EL (cell line): ENCODE data around the gene PRR23C.
"Not testable (repeated sequence)": the region's sequence is repeated elsewhere in the genome, so short reads cannot be mapped to it uniquely, and the experiment has no call there.

Experiments used
- DNase-seq: peaks from one replicate; pipeline ENCODE4 v3.0.0-alpha.2; 2016

Gene PRR23C

GRCh38 chr3:139044366-139045210 is at the start of gene PRR23C:
Gene PRR23C (minus strand): TSS chr3:139044892. CDS start chr3:139044620, 272 bp downstream.
- DNase-seq: no peak

- no peak for DNase-seq
Measured at GRCh38 chr3:139093840-139094239, 49.1 kb upstream of the PRR23C start.

GRCh38 chr3:139088462-139089324 is 44.0 kb upstream of the PRR23C start:
- no peak for DNase-seq

- no peak for DNase-seq
Measured at GRCh38 chr3:139087621-139088020, 42.9 kb upstream of the PRR23C start.

- no peak for DNase-seq
Measured at GRCh38 chr3:139084176-139084575, 39.5 kb upstream of the PRR23C start.

- no peak for DNase-seq
Measured at GRCh38 chr3:139074565-139075115, 29.9 kb upstream of the PRR23C start.

GRCh38 chr3:139062918-139063317 is 18.2 kb upstream of the PRR23C start:
- DNase-seq: no peak

GRCh38 chr3:139052802-139053600 is 8.3 kb upstream of the PRR23C start:
- DNase-seq: no peak

- no peak for DNase-seq
Measured at GRCh38 chr3:139043554-139044365, 932 bp downstream of the PRR23C start.

GRCh38 chr3:139037478-139037877 is 7.2 kb downstream of the PRR23C start:
- DNase-seq: no peak

GRCh38 chr3:139032326-139033002 is 12.2 kb downstream of the PRR23C start:
- no peak for DNase-seq

- not testable (repeated sequence) for DNase-seq
Measured at GRCh38 chr3:139030576-139030975, 14.1 kb downstream of the PRR23C start.

- DNase-seq: no peak
Measured at GRCh38 chr3:139024968-139025367, 19.7 kb downstream of the PRR23C start.

GRCh38 chr3:139020868-139021234 is 23.8 kb downstream of the PRR23C start, which contains the start of gene PRR23B:
Gene PRR23B (minus strand): TSS chr3:139020926. CDS start chr3:139020661, 265 bp downstream.
- no peak for DNase-seq

GRCh38 chr3:139020036-139020867 is 24.4 kb downstream of the PRR23C start:
- DNase-seq: no peak

- no peak for DNase-seq
Measured at GRCh38 chr3:139016430-139017048, 28.2 kb downstream of the PRR23C start.

GRCh38 chr3:139006051-139006716 is 38.5 kb downstream of the PRR23C start, which contains the start of gene PRR23A:
Gene PRR23A (minus strand): TSS chr3:139006268. CDS start chr3:139006268, 0 bp downstream.
- no peak for DNase-seq

GRCh38 chr3:139005356-139005993 is 39.2 kb downstream of the PRR23C start:
- no peak for DNase-seq
